K562 (cell line): Measurements from ENCODE around the gene BMP8B. TPM values are rescaled to one million over a fixed set of nuclear protein-coding genes. Genes with fewer than 3 reads are reported as not detected.

Experiments used
- ATAC-seq: fragments of 200-7000 bp; cut with Tn5 transposase; 3 replicates; pipeline ENCODE4 v1.9.1; 2020; ENCODE audit warnings: moderate library complexity
- BruUV-seq: library from RNA; stranded (reverse); fragments of 400-500 nt; replicated peaks from 2 replicates; lab custom pipeline; 2021; lab: Mats Ljungman, UMichigan
- CTCF ChIA-PET: fragments of 300-600 bp; formaldehyde crosslinking; extraction: SDS; loops from one replicate; lab custom pipeline; 2021; ENCODE audit warnings: low intra/inter-chr PET ratio; lab: Yijun Ruan, JAX
- POLR2A ChIA-PET: fragments of 300-600, 350-650 bp; sonication (Branson Sonifier 250); formaldehyde crosslinking; extraction: SDS; loops from one replicate; lab custom pipeline; 2021; ENCODE audit warnings: antibody characterized with exemption, inconsistent platforms; lab: Yijun Ruan, JAX
- DNase-seq, 4 experiments: peaks; one replicate each; pipeline versions ENCODE4 v3.0.0 to v3.0.0-alpha.2; 2011 to 2018; ENCODE audit warnings: low spot score in 3 of 4, mixed read lengths in 3 of 4; ENCODE audit errors: extremely low read depth in 1 of 4
- FAIRE-seq: peaks from 2 replicates; lab custom pipeline; 2011; peaks lifted over from hg19 to GRCh38; lab: Jason Lieb, UNC
- H2AFZ ChIP-seq: 2 replicates; pipeline ENCODE4 v1.6.0; 2011; ENCODE audit warnings: low read depth, low read length, control low read depth, inconsistent platforms
- H3K27ac ChIP-seq: fragments of 200-600 bp; 3 replicates; pipeline ENCODE4 v1.8.0; 2011; ENCODE audit warnings: low read depth, mild to moderate bottlenecking, control low read depth, inconsistent platforms, low read length, moderate library complexity, mixed read lengths; ENCODE audit errors: extremely low read depth
- H3K27me3 ChIP-seq, 2 experiments: fragments of 300-600 bp in 1 of 2; 2 replicates in 1 of 2; 3 replicates in 1 of 2; pipeline versions ENCODE4 v1.6.0 to v1.8.0; 2011; ENCODE audit warnings: inconsistent platforms in 2 of 2, low read length in 2 of 2, mild to moderate bottlenecking in 1 of 2, mixed read lengths in 1 of 2, moderate library complexity in 1 of 2; ENCODE audit not compliant: control insufficient read depth in 2 of 2, insufficient read depth in 2 of 2
- H3K36me3 ChIP-seq: fragments of 300-600 bp; 3 replicates; pipeline ENCODE4 v1.8.0; 2011; ENCODE audit warnings: mild to moderate bottlenecking, low read length, inconsistent platforms; ENCODE audit not compliant: control insufficient read depth, insufficient read depth
- H3K4me1 ChIP-seq, 2 experiments: fragments of 200-600 bp in 1 of 2; replicated peaks in 1 of 2; 2 replicates in 1 of 2; 3 replicates in 1 of 2; pipeline versions ENCODE4 v1.5.1 to v1.8.0; 2011; ENCODE audit warnings: inconsistent platforms in 2 of 2, low read length in 2 of 2, mild to moderate bottlenecking in 1 of 2, mixed read lengths in 1 of 2, moderate library complexity in 1 of 2; ENCODE audit not compliant: control insufficient read depth in 2 of 2, insufficient read depth in 2 of 2
- H3K4me2 ChIP-seq: 2 replicates; pipeline ENCODE4 v1.6.1; 2011; ENCODE audit warnings: low read length, control low read depth, inconsistent platforms, mixed read lengths; ENCODE audit not compliant: insufficient read depth
- H3K4me3 ChIP-seq: fragments of 200-600 bp; sonication (generic), shearing (Covaris generic); 2 replicates; pipeline ENCODE4 v1.5.1; 2016; ENCODE audit warnings: control low read depth, inconsistent platforms
- H3K79me2 ChIP-seq: fragments of 200-600 bp; 3 replicates; pipeline ENCODE4 v1.8.0; 2011; ENCODE audit warnings: low read length, inconsistent platforms; ENCODE audit not compliant: control insufficient read depth, insufficient read depth
- H3K9ac ChIP-seq, 2 experiments: 2 replicates each; pipeline versions ENCODE4 v1.6.0 to v1.6.1; 2011; ENCODE audit warnings: low read depth in 2 of 2, low read length in 2 of 2, control low read depth in 1 of 2, inconsistent platforms in 1 of 2, mild to moderate bottlenecking in 1 of 2, mixed read lengths in 1 of 2; ENCODE audit not compliant: insufficient read depth in 1 of 2
- H3K9me1 ChIP-seq: one replicate; pipeline ENCODE4 v1.6.0; 2011; ENCODE audit warnings: inconsistent platforms, mild to moderate bottlenecking, low read length, moderate library complexity; ENCODE audit not compliant: control insufficient read depth, insufficient read depth
- H3K9me3 ChIP-seq: replicated peaks from 2 replicates; pipeline ENCODE4 v1.5.1; 2011; ENCODE audit warnings: low read depth, low read length, inconsistent platforms; ENCODE audit not compliant: control insufficient read depth, insufficient read depth
- H4K20me1 ChIP-seq: replicated peaks from 2 replicates; pipeline ENCODE4 v1.6.1; 2011; ENCODE audit warnings: low read length, inconsistent platforms, mixed read lengths; ENCODE audit not compliant: control insufficient read depth, insufficient read depth
- FOXP1 ChIP-seq: sonication (generic); formaldehyde crosslinking; IDR thresholded peaks from 2 replicates; pipeline ENCODE4 v1.8.0; 2022; ENCODE audit warnings: mild to moderate bottlenecking, missing genetic modification reagents
- HNRNPH1 ChIP-seq: fragments of 200-400 bp; formaldehyde crosslinking; optimal IDR thresholded peaks from 2 replicates; pipeline ENCODE3; 2017; ENCODE audit warnings: low read depth, mild to moderate bottlenecking, low read length, moderate library complexity
- ILK ChIP-seq: fragments of 450-650 bp; IDR thresholded peaks from 2 replicates; pipeline ENCODE4 v1.6.1; 2016; ENCODE audit warnings: missing genetic modification characterization, low read depth, mild to moderate bottlenecking, missing compliant biosample characterization, moderate library complexity, borderline replicate concordance
- KLF6 ChIP-seq: fragments of 250-450 bp; sonication (Bioruptor Pico); IDR thresholded peaks from 2 replicates; pipeline ENCODE4 v1.4.0; 2020; ENCODE audit warnings: mild to moderate bottlenecking, moderate library complexity, borderline replicate concordance
- MBD1 ChIP-seq: fragments of 250-450 bp; sonication (Bioruptor Pico); IDR thresholded peaks from 2 replicates; pipeline ENCODE4 v1.8.0; 2022; ENCODE audit warnings: inconsistent platforms
- NFATC3 ChIP-seq: fragments of 450-650 bp; IDR thresholded peaks from 2 replicates; pipeline ENCODE4 v1.6.1; 2017; ENCODE audit warnings: mild to moderate bottlenecking
- SAFB ChIP-seq: fragments of 200-400 bp; formaldehyde crosslinking; IDR thresholded peaks from 2 replicates; pipeline ENCODE4 v1.6.1; 2017; ENCODE audit warnings: low read depth, low read length, borderline replicate concordance
- SIX5 ChIP-seq, 2 experiments: IDR thresholded peaks; 2 replicates each; pipeline ENCODE4 v1.6.1; 2011; ENCODE audit warnings: low read length in 2 of 2, borderline replicate concordance in 1 of 2, low read depth in 1 of 2, mild to moderate bottlenecking in 1 of 2, moderate library complexity in 1 of 2; ENCODE audit not compliant: insufficient read depth in 1 of 2
- SLC30A9 ChIP-seq: fragments of 250-450 bp; sonication (Bioruptor Pico); IDR thresholded peaks from 2 replicates; pipeline ENCODE4 v1.8.0; 2022; ENCODE audit warnings: mild to moderate bottlenecking, moderate library complexity
- SMARCC2 ChIP-seq: fragments of 450-650 bp; IDR thresholded peaks from 2 replicates; pipeline ENCODE4 v1.6.1; 2017; ENCODE audit warnings: antibody characterized with exemption, moderate library complexity, mild to moderate bottlenecking, low read depth
- TSC22D4 ChIP-seq: fragments of 450-650 bp; IDR thresholded peaks from 2 replicates; pipeline ENCODE4 v1.6.1; 2016; ENCODE audit warnings: missing genetic modification characterization, missing biosample characterization, control low read depth
- YY1 ChIP-seq, 3 experiments: IDR thresholded peaks; 2 replicates each; pipeline ENCODE4 v1.6.1; 2011; ENCODE audit warnings: low read length in 2 of 3, mild to moderate bottlenecking in 2 of 3, moderate library complexity in 2 of 3, borderline replicate concordance in 1 of 3, control low read depth in 1 of 3, low read depth in 1 of 3; ENCODE audit not compliant: insufficient read depth in 3 of 3, insufficient replicate concordance in 2 of 3, control insufficient read depth in 1 of 3, insufficient read length in 1 of 3; ENCODE audit errors: extremely low read depth in 1 of 3
- ZFX ChIP-seq: sonication (generic); formaldehyde crosslinking; IDR thresholded peaks from 2 replicates; pipeline ENCODE4 v1.8.0; 2022; ENCODE audit warnings: mild to moderate bottlenecking, missing genetic modification reagents, moderate library complexity
- ZNF232 ChIP-seq: sonication (generic); formaldehyde crosslinking; IDR thresholded peaks from 2 replicates; pipeline ENCODE4 v1.8.0; 2022; ENCODE audit warnings: mild to moderate bottlenecking, missing genetic modification reagents
- ZNF398 ChIP-seq: fragments of 250-450 bp; sonication (Bioruptor Pico); IDR thresholded peaks from 2 replicates; pipeline ENCODE4 v1.8.0; 2021; ENCODE audit warnings: moderate library complexity, mild to moderate bottlenecking, inconsistent platforms
- WGBS: fragments of 100-300 bp; shearing (Covaris generic); methylation state at CpG from one replicate; pipeline ENCODE4 v1.1.6; 2016; ENCODE audit warnings: low coverage, mixed read lengths; ENCODE audit not compliant: insufficient coverage; ENCODE audit errors: missing lambda C conversion rate; 5-methylcytosine and 5-hydroxymethylcytosine counted together
- in situ Hi-C: fragments of 300-500 bp; cut with MboI; formaldehyde crosslinking; loops from 4 replicates; pipeline ENCODE4 v1.15.0; 2018; ENCODE audit warnings: inconsistent platforms, mixed read lengths
- intact Hi-C: fragments of 100-400 bp; cut with micrococcal nuclease; formaldehyde crosslinking; loops from 2 replicates; pipeline ENCODE4 v1.14.2; 2022
- polyA plus RNA-seq, 8 experiments: library from polyadenylated mRNA; depleted of rRNA in 4 of 8; stranded (reverse) in 5 of 8; unstranded in 3 of 8; fragments of >200 nt; fragmentation: Nextera tagmentation in 2 of 8; fragmentation: Illumina TruSeq in 1 of 8; extraction: Ambion mirVana in 2 of 8; extraction: Trizol in 1 of 8; gene quantifications; 2 replicates each; pipeline versions ENCODE4 v1.2.1 to v1.2.3, GENCODE V29; 2011 to 2014; ENCODE audit warnings: inconsistent platforms in 1 of 8, missing spikeins in 1 of 8
- total RNA-seq, 7 experiments: library from RNA; depleted of rRNA in 6 of 7; stranded (reverse); fragments of >200 nt in 6 of 7; fragmentation: Illumina TruSeq in 2 of 7; extraction: Trizol in 2 of 7; gene quantifications; 2 replicates each; pipeline versions ENCODE4 v1.2.1 to v1.2.3, GENCODE V29; 2011 to 2021; ENCODE audit warnings: low replicate concordance in 1 of 7
- TF ChIP-seq, protein P1 (sequence below): fragments of 250-450 bp; sonication (Bioruptor Pico); IDR thresholded peaks from 2 replicates; pipeline ENCODE4 v1.4.0; 2020; ENCODE audit warnings: mild to moderate bottlenecking

The BMP8B gene
- total and polyA plus RNA-seq, 9 of the 15 experiments (the other 6 are each of a cell fraction or from before 2014, with no cell fraction given): 0.03 to 0.33 (median 0.14) TPM

- peaks cover 24% of the 10 kb centered on the region; the same call in 2 of the 3 replicates for H3K36me3 ChIP-seq
- H3K4me2 ChIP-seq: no peak overlapping the region
- H3K79me2 ChIP-seq: no peaks in the 10 kb centered on the region
- H3K9me3 ChIP-seq: no peaks in the 10 kb centered on the region
- CTCF ChIA-PET: no interaction called here
- H2AFZ ChIP-seq: no peak overlapping the region
- FAIRE-seq (no peak), DNase-seq (no peak), ATAC-seq (no peak)
- peak overlapping the region in 1 of 2 experiments; percentile 28; a peak in 1 of 4 replicates for H3K9ac ChIP-seq
- intact Hi-C loops (loop anchor here (5.0 kb wide), 1 partner anchor 239 kb away; no protein-coding TSS in a partner anchor), in situ Hi-C loops (loop anchor here (5.0 kb wide), 1 partner anchor 239 kb away; no protein-coding TSS in a partner anchor)
- H3K4me1 ChIP-seq: peaks cover 3 to 20% of the 10 kb centered on the region in 2 experiments; a peak in 3 of 5 replicates
- no peak overlapping the region for H3K27ac ChIP-seq
- no peaks in the 10 kb centered on the region for H3K27me3 ChIP-seq
- WGBS: 61% methylated on average over 3 of the region's 9 CpGs
- POLR2A ChIA-PET: interaction anchor here (1.2 to 1.3 kb wide), 2 partner anchors 22 to 50 kb away, joined by 3 to 4 read pairs; partner anchors contain the start of gene PPIE
- H4K20me1 ChIP-seq: no peaks in the 10 kb centered on the region; the same call in 1 of the 2 replicates
- H3K4me3 ChIP-seq: no peak overlapping the region
- H3K9me1 ChIP-seq: no peaks in the 10 kb centered on the region
- no TSS peak for BruUV-seq
- no peak for TF ChIP-seq SAFB
- no peak for TF ChIP-seq SIX5 (IDR thresholded peaks at IDR 0.05; ENCODE audit: borderline replicate concordance in 1 of 2, insufficient read depth in 1 of 2, low read depth in 1 of 2, low read length in 2 of 2)
- no peak for TF ChIP-seq ZNF232 (CRISPR knock-in tag)
- TF ChIP-seq KLF6 (CRISPR knock-in tag): no peak
- no peak for TF ChIP-seq HNRNPH1
- TF ChIP-seq SMARCC2: no peak
- no peak for TF ChIP-seq ZNF398 (CRISPR knock-in tag)
- TF ChIP-seq NFATC3: no peak
- TF ChIP-seq SLC30A9 (CRISPR knock-in tag): no peak
- no peak for TF ChIP-seq MBD1
- no peak for TF ChIP-seq FOXP1
- TF ChIP-seq TSC22D4 (tag): no peak
- TF ChIP-seq ZFX (CRISPR knock-in tag): no peak
- no peak for TF ChIP-seq ILK (tag)
- TF ChIP-seq, protein P1, sequence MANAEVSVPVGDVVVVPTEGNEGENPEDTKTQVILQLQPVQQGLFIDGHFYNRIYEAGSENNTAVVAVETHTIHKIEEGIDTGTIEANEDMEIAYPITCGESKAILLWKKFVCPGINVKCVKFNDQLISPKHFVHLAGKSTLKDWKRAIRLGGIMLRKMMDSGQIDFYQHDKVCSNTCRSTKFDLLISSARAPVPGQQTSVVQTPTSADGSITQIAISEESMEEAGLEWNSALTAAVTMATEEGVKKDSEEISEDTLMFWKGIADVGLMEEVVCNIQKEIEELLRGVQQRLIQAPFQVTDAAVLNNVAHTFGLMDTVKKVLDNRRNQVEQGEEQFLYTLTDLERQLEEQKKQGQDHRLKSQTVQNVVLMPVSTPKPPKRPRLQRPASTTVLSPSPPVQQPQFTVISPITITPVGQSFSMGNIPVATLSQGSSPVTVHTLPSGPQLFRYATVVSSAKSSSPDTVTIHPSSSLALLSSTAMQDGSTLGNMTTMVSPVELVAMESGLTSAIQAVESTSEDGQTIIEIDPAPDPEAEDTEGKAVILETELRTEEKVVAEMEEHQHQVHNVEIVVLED: no peak
- TF ChIP-seq YY1 (IDR thresholded peaks at IDR 0.05; ENCODE audit: borderline replicate concordance in 1 of 3, control insufficient read depth in 1 of 3, extremely low read depth in 1 of 3, insufficient read depth in 3 of 3, insufficient read length in 1 of 3, insufficient replicate concordance in 2 of 3, low read depth in 1 of 3, low read length in 2 of 3): no peak
Measured at GRCh38 chr1:39761016-39761415, 27.6 kb downstream of the BMP8B start.
